Measurements from ENCODE around the gene MEGF9.

The MEGF9 gene

DNA sequence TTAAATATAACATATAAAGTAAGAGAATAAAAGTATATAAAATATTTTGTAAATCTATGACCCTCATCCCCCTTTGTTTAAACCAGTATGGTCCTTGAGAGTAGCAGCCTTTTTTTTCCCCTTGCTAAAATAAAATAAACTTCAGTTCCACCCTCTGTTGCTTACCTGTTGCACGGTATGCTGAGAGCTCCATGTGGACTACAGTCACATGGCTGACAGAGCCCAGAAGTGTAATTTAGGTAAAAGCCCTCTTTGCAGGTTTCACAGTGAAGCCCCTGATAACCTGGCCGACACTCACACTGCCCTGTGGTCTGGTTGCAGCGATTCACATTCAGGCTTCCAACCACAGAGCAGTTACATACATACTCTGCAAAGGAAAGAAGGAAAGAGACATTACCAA, 55.1 kb downstream of the MEGF9 start:
- no peak overlapping the region for H3K27ac ChIP-seq
- TF ChIP-seq, protein P1, sequence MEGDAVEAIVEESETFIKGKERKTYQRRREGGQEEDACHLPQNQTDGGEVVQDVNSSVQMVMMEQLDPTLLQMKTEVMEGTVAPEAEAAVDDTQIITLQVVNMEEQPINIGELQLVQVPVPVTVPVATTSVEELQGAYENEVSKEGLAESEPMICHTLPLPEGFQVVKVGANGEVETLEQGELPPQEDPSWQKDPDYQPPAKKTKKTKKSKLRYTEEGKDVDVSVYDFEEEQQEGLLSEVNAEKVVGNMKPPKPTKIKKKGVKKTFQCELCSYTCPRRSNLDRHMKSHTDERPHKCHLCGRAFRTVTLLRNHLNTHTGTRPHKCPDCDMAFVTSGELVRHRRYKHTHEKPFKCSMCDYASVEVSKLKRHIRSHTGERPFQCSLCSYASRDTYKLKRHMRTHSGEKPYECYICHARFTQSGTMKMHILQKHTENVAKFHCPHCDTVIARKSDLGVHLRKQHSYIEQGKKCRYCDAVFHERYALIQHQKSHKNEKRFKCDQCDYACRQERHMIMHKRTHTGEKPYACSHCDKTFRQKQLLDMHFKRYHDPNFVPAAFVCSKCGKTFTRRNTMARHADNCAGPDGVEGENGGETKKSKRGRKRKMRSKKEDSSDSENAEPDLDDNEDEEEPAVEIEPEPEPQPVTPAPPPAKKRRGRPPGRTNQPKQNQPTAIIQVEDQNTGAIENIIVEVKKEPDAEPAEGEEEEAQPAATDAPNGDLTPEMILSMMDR (conservative IDR thresholded peaks at IDR 0.05): no peak
- TF ChIP-seq ZFX (IDR thresholded peaks at IDR 0.05): no peak

DNA sequence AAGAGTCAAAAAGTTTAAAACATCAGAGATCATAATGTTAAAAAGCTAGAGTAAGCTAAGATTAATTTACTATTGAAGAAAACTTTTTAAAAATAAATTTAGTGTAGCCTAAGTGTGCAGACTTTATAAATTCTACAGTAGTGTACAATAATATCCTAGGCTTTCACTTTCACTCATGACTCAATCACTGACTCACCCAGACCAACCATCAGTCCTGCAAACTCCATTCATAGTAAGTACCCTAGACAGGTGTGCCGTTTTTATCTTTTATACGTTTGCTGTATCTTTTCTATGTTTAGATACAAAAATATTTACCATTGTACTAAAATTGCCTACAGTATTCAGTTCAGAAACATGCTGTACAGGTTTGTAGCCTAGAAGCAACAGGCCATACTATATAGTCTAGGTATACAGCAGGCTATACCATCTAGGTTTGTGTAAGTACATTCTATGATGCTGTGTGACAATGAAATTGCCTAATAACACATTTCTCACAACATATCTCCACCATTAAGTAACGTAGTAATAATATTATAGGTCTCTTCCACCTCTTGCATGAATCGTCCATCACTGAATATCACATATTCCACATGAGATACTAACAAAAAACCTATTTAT, 59.2 kb downstream of the MEGF9 start:
- no peak overlapping the region for H3K27ac ChIP-seq

DNA sequence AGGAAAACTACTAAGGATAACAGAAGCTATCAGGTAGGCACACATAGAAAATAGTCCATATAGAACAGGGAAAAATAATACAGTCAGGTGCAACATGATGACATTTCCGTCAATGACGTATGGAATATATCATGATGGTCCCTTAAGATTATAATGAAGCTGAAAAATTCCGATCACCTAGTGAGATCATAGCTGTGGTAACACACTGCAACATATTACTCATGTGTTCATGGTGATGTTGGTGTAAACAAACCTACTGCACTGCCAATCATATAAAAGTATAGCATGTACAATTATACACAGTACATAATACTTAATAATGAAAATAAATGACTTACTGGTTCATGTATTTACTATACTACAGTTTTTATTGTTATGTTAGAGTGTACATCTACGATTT, 60.0 kb downstream of the MEGF9 start:
- TF ChIP-seq, protein P1 (conservative IDR thresholded peaks at IDR 0.05): no peak
- TF ChIP-seq ZFX (IDR thresholded peaks at IDR 0.05): no peak
- no peak overlapping the region for H3K27ac ChIP-seq

More for the DNA sequence above, 59.2 kb downstream of the MEGF9 start:
- TF ChIP-seq ZFX (IDR thresholded peaks at IDR 0.05): no peak
- TF ChIP-seq, protein P1 (conservative IDR thresholded peaks at IDR 0.05): no peak

DNA sequence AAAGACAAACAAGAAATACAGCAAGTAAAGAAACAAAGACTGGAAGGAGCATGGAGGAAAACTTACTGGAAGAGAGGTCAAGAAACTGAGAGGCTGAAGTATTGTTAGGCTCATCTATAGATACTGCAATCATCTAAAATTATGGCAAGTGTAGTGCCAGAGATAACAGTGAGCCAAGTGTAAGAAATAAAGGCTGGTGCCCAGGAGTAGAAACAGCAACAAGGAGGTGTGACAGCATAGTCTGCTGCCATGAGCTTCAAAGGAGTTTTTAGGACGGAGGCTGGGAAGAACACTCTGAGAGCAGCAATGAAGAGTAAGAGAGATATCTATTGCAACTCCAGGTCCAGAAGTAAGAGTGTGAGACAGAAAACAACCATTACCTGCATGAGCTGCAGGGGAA, 60.5 kb downstream of the MEGF9 start:
- TF ChIP-seq, protein P1 (conservative IDR thresholded peaks at IDR 0.05): no peak
- no peak for TF ChIP-seq ZFX (IDR thresholded peaks at IDR 0.05)
- H3K27ac ChIP-seq: no peak overlapping the region

DNA sequence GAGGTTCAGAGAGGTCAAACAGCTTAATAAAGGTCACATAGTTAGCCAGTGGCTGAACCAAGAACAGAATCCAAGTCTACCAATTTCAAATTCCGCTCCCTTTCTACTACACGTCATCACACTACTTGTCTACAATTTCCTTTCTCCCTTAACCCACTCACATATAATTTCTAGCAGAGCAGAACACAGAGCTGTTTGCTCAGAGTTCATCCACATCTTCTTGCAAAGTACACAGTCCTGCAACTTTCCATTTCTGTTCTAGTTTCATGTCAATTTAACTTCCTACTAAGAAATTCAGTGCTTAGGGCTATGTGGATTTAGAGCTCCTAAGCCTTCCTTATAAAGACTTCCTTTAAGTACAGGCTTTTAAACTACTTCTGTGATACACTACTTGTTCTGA, 61.3 kb downstream of the MEGF9 start:
- TF ChIP-seq ZFX (IDR thresholded peaks at IDR 0.05): no peak
- TF ChIP-seq, protein P1 (conservative IDR thresholded peaks at IDR 0.05): no peak
- no peak overlapping the region for H3K27ac ChIP-seq

DNA sequence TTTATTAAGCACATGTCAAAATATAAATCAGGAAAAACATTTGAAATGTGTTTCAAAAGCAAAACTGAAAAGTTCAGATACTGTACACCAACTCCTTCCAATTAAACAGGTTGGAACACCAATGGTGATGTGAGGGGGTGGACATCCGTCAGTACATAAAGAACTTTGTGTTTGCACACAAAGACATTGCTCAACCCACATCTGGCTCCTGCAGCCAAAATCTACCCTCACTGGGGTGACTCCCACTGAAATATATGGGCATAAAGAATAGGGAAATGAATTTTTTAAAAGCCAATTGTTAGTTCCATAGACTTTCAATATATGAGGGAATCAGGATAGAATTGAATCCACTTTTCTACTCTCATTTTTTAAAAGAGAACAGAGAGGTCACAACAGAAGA, 63.9 kb downstream of the MEGF9 start:
- no peak overlapping the region for H3K27ac ChIP-seq
- TF ChIP-seq, protein P1 (conservative IDR thresholded peaks at IDR 0.05): no peak
- TF ChIP-seq ZFX (IDR thresholded peaks at IDR 0.05): no peak

DNA sequence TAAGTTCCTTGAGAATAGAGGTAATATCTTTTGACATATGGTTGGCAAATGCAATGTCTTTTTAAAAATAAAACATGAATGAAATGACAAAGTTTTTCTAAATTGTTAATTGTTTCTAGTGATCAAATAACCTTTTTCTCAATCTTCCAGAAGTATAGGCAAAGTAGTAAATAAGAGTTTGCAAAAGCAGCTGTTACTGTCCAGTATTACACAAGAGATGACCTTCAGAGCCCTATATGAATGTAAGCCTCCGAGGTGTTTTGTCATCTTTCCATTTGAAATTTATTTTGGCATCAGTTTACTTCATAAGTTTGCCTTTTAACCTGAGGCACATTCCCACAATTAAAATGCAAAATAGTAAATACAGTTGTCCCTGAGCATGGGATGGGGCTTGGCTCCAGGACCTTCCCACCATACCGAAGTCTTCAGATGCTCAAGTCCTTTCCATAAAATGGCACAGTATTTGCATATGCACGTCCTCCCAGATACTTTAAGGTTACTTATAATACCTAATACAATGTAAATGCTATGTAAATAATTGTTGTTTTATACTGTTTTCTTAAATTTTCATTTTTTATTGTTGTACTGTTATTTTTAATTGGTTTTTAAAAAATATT, 65.6 kb downstream of the MEGF9 start:
- TF ChIP-seq, protein P1 (conservative IDR thresholded peaks at IDR 0.05): no peak
- TF ChIP-seq ZFX (IDR thresholded peaks at IDR 0.05): no peak
- H3K27ac ChIP-seq: no peak overlapping the region

All from C4-2B (cell line).